GM21786 (cell line): ENCODE measurements around the gene SAXO2.
"Not testable (repeated sequence)": the region's sequence is repeated elsewhere in the genome, so short reads cannot be mapped to it uniquely, and the experiment has no call there.

ENCODE experiments used
- ATAC-seq: cut with Tn5 transposase; IDR thresholded peaks from one replicate; pipeline ENCODE4 v1.9.1; 2021; ENCODE audit not compliant: unreplicated experiment

The SAXO2 gene

DNA sequence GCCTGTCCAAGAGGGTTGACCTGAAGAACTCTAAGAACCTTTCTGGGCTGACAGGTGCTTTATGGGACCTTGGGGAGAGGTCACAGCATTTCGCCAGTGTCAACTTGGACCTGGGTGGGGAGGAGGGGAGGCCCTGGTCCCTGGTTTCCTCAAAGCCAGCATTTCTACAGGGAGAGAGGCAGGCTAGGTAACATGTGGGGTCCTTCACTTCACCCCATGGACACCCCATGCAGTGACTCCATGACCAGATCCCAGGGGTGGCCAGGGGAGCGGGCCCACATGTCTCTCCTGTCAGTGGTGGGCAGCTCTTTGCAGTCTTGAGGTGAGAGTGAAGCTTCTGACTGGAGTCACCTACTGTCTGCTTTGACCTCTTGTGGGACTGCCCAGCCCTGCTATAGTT is 50.8 kb downstream of the SAXO2 start:
- no peak for ATAC-seq

DNA sequence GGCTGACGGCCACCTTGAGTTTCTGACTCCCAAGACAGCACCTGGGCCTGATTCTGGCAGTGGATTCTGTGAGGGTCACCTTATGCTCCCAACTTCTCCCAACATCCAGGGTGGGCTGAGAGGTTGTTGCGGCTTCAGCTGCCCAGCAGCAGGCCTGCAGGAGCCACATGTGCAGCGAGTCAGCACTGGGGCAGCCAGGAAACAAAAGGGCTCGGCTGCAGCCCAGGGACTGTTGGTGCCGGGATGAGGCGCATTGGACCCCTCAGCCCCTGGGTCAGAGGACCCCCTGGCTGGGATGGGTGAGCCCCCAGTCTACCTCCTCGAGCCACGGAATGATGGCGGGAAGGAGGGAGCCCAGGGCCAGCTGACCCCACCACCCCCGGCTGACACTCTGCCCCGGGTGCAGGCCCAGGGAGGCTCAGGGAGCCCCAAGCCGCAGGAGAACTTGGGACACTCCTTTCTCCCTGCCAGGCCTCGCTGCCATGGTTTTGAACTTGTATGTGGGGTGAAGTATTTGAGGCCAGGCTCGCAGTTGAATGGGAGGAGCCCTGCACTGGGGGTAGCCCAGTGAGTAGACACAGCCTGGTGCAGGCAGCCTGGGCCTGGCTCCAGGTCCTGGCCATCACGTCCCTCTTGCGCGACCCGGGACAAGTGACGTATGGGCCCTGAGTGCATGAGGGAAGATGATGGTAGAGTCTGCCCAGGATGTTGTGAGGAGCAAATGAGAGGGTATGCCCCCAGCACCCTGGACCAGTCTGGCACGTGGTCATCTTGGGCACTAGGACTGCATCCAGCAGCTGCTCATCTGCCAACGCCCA is 51.5 kb downstream of the SAXO2 start:
- not testable (repeated sequence) for ATAC-seq

DNA sequence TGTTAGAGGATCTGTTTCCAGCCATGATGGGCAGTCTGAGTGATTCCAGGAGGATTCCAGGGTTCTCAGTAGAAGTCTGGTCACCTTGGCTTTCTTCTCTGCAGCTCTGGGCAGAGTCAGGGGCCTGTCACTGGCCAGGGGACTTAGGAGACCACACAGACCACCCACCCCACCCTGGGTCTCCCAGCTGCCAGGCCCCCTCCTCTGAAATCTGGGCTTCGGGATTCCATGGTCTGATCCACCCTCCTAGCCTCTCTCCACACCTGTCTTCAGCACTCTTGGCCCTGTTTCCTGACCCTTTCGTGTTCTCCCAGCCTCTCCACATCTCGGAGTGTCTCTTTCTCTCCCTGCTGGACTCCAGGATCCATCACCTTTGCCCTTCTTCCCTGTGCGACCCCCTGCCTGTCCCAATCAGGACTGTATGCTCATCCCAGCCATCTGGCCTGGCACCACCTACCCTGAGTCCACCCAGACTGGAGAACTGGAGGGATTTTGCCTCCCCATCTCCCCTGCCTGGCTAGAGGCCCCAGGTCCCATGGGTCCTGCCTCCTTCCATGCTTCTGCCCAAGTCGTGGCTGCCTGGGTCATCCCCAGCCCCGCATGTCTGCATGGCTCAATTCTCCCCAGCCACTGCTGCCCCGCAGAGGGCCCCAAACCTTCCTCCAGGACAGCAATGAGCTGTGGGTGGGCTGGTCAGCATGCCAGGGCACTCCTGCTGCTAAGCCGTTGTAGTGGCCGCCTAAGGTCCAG is 52.3 kb downstream of the SAXO2 start:
- no peak for ATAC-seq

DNA sequence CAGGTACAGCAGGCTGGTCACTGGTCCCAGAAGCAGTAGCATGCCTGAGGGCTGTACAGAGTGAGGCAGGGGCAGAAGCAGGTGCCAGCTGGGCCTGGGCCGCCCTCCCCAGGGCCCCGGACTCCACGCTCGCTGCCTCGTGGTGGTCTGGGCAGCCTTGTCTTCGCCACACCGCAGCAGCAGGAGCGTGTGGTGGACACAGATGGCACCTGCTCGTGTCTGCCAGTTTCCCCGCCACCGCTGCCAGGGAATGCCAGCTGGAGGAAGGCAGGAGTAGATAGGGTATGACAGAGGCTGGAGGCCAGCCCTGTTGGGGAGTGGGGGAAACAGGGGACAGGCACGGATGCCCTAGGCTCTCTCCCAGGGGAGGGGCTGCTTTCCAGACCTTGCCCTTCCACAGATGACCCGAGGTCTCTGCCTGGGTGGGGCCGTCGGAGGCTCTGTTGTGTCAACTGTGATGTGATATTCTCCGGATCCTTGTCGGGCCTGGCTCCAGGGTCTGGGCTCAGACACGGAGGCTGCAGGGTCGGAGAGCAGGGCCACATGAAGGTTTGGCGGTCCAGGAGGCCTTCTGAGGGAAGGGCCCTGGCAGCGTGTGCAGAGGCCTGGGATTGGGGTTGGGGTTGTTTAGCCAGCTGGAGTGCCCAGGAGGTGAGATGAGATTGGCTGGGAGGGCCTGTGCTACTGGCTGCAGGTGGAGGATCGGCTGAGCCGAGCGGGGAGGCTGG is 53.1 kb downstream of the SAXO2 start:
- ATAC-seq = no peak

DNA sequence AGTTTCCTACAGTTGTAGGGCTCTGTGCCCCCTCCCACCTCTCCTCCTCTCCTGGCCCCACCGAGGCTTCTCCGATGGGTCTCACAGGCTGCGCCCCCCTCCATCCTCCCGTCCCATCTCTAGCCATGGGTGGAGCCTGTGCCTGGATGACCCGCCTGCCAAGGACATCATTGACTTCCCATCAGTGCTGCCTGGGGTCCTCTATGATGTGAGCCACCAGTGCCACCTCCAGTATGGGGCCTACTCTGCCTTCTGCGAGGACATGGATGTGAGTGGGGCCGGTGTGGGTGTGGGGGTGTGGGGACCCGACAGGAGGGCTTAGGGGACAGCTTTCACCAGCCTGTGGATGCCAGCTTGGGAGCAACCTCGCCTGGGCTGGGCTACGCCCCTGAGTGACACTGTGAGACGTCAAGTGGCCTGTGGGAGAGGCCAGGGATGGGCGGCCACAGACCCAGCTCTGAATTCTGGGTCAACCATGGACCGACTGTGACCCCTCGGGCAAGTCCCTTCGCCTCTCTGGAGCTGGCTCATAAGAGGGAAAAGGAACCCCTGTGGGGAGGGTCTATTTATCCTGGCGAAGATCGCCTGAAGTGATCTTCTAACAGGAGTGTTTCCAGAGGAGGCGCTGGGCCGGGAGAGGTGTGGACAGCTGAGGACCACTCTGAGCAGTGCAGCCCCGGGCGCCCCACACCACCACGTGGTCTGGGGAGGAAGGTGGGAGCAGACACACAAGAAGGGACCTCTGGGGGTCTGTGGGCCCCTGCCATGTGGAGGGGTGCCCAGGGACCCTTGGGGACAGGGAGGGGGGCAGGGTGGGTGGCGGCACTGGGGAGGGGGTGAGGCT is 53.9 kb downstream of the SAXO2 start:
- not testable (repeated sequence) for ATAC-seq

DNA sequence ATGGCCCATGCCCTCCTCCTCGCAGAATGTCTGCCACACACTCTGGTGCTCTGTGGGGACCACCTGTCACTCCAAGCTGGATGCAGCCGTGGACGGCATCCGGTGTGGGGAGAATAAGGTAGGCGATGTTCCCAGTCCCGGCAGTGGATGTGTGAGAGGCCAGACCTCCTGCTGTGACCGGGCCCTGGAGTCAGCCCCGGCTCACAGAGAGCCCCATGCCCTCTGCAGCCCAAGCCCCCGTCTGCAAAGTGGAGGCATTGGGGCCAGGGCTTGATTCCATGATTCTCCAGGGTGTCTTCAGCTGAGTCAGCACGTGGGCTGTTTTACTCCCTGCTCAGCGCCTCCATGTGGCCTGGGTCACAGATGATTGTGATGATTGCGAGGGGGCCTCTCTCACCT is 54.5 kb downstream of the SAXO2 start:
- no peak for ATAC-seq

DNA sequence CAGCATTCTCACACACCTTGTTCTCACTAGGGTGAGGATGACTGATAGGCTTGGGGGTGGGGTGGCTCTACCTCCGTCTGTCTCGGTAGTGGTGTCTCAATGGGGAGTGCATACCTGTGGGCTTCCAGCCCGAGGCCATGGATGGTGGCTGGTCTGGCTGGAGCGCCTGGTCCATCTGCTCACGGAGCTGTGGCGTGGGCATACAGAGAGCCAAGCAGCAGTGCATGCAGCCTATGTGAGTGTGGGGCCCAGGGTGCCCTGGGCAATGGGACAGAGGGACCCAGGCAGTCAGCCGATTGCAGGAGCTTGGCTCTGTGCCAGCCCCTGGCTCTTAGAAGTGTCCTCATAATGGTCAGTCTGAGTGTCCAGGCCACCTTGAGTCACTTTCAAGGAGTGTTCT is 54.9 kb downstream of the SAXO2 start:
- ATAC-seq = not testable (repeated sequence)

DNA sequence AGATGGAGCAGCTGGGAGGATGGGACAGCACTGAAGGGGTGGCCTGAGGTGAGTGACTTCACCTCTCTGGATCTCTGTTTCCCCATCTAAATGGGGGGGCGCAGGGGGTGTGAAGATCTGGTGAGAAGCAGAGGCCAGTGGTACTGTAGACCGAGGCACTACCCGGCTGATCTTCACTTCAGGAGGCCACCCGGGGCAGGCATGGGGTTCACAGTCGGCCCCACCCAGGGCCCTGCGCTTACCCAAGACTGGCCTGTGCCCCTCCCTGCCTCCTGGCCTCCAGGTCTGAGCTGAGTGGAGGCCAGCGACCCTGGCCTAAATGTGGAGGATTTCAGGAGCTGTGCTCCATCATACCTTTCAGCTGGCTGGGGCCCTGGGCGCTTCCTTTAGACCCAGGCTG is 55.7 kb downstream of the SAXO2 start:
- ATAC-seq = not testable (repeated sequence)

DNA sequence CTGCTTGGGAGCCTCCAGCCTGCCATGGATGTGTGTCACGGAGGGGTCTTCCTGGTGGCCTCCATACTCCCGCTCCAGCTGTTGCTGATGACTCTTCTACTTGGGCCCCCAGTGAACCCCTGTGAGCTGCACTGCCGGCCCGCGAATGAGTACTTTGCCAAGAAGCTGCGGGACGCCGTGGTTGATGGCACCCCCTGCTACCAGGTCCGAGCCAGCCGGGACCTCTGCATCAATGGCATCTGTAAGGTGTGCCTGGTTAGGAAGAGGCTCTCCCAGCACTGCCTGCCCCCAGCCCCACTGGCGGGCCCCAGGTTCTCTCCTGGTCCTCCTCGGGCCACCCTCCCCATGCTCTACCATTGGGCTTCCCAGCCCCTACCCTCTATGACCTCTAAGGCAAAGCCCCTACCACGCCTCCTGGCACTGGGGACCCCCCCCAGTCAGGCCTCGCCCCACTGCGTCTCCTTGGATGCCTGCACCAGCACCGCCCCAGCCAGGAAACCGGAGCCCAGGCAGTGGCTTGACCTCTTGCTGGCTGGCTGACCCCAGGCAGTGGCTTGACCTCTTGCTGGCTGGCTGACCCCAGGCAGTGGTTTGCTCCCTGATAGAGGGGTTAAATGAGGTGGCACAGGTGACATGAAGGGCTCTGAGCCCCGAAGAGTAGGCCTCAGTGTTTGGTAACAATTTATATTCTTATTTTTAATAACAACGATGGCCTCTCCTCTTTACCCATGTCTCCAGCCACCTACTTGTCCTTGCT is 57.1 kb downstream of the SAXO2 start:
- ATAC-seq = not testable (repeated sequence)

DNA sequence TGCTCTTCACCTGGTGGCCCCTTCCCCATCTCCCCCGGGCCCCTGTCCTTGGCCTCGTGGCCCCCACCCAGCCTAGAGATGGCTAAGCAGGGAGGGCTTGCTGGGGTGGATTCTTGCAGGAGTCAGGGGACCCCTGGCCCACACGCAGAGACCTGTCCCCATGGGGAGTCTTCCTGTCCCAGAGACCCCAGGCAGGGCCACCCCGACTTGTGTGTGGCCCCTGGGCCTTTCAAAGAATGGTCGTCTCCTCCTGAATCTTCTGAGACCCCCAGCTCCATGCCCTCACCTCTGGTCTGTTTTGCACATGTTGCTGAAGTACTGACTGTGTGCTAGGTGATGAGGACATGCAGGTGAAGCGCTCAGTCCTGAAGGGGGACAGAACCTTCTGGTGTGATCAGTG is 58.2 kb downstream of the SAXO2 start:
- not testable (repeated sequence) for ATAC-seq

DNA sequence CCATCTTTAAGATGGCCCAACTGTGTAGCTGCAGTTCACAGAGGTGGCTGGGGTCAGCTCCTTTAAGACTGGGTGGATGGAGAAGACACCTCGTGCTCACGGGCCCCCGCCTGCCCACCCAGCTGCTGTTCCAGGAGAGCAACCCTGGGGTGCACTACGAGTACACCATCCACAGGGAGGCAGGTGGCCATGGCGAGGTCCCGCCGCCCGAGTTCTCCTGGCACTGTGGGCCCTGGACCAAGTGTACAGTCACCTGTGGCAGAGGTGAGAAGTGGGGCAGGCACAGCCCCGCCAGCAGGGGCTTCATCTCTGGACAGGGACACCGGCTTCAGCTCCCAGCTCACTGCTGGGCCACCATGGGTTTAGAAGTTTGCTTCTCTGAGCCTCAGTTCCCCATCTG is 59.9 kb downstream of the SAXO2 start:
- not testable (repeated sequence) for ATAC-seq

DNA sequence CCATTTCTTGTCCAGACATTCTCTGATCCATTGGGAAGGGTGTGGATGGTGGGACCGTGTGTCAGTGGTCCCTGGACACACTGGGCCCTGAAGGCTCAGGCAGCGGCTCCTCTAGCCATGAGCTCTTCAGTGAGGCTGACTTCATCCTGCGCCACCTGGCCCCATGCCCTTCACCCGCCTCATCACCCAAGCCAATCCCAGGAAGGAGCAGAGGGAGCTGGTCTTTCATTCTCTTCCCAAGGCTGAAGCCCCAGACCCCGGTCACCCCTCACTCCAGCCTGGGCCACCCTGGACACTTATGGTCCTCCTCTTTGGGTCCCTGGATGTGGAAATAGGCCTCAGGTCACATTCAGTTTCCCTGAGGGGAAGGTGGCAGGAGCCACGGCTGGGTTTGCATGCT is 62.2 kb downstream of the SAXO2 start:
- ATAC-seq = not testable (repeated sequence)

DNA sequence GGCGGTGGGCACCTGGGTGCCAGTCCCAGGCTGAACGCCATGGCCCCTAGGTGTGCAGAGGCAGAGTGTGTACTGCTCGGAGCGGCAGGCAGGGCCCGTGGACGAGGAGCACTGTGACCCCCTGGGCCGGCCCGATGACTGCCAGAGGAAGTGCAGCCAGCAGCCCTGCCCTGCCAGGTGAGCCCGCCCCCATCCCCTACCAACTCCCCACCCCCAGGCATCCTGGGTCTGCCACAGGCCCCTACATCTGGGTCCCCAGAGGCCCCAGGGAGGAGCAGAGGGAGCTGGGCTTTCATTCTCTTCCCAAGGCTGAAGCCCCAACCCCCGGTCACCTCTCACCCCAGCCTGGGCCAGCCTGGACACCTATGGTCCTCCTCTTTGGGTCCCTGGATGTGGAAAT is 63.0 kb downstream of the SAXO2 start:
- ATAC-seq = not testable (repeated sequence)

DNA sequence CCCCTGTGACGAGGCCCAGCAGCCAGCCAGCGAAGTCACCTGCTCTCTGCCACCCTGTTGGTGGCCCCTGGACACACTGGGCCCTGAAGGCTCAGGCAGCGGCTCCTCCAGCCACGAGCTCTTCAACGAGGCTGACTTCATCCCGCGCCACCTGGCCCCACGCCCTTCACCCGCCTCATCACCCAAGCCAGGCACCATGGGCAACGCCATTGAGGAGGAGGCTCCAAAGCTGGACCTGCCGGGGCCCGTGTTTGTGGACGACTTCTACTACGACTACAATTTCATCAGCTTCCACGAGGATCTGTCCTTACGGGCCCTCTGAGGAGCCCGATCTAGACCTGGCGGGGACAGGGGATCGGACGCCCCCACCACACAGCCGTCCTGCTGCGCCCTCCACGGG is 64.3 kb downstream of the SAXO2 start:
- ATAC-seq = not testable (repeated sequence)

DNA sequence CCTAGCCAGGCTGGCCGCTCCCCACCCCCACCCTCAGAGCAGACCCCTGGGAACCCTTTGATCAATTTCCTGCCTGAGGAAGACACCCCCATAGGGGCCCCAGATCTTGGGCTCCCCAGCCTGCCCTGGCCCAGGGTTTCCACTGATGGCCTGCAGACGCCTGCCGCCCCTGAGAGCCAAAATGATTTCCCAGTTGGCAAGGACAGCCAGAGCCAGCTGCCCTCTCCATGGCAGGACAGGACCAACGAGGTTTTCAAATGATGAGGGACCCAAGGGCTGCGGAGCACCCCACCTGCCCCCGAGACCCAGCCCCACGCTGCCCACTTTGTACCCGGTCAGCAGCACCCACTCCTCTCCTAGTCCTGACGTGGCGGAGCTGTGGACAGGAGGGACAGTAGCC is 64.8 kb downstream of the SAXO2 start:
- ATAC-seq = not testable (repeated sequence)

DNA sequence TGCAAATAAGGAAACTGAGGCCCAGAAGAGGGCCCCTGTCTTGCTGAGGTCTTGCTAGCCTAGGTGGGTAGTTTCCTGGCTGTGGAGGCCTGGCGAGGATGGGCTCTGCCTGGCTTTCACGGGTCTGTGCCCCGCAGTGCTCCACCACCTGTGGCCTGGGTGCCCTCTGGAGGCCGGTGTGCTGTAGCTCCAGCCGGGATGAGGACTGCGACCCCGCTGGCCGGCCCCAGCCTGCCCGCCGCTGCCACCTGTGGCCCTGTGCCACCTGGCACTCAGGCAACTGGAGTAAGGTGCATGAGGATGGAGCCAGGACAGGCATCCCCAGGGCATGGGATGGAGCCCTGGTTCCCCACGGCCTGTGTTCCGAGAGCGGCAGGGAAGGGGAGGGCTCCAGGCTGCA is 66.4 kb downstream of the SAXO2 start:
- ATAC-seq = not testable (repeated sequence)

DNA sequence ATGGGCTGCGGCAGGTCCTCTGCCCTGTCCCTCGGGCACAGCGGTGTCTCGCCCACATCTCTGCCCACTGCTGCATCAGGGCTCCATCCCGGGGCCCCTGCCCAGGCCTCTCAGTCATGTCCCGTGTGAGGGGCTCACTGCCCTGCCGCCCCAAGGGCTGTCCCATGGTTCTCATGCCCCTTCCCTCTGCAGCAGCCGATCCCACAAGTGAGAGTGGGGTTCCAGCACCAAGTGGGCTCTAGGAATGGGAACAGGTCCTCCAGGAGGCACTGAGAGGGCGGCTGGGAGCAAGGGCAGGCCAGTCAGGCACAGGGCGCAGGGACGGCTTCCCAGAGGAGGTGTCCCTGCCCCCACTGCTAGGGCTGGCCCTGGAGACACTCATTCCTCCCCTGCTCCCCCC is 68.3 kb downstream of the SAXO2 start:
- ATAC-seq = not testable (repeated sequence)

DNA sequence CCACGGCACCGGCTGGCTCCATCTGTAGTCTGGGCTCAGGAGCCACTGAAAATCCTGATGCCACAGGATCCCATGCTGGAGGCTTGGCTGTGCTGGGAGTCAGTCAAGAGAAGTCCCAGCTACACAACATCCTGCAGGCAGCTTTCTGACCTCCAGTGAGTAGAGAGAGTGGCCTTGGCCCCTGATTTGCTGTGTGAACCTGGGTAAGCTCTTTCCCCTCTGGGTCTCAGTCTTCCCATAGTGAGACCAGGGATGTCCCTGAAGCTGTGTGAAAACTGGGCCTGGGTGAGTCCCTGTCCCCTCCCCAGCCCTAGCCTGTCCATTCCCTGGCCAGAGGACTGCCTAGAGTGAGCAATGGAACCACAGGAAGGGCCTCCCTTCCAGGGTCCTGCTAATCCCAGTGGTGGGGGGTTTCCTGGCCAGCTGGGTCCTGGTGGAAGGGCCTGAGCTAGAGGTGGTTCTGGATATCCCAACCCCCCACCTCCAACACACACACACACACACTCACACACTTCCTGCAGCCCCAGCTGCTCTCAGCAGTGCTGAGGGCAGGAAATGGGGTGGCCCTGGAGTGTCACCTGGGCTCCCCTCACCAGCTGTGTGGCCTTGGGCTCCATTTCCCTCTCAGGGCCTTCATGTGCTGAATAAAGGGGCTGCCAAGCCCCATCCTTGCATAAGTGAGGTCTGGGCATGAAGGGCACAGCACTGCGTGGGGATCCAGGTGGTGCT is 69.1 kb downstream of the SAXO2 start:
- not testable (repeated sequence) for ATAC-seq
